H9 (cell line): Measurements from ENCODE around the gene FAM222B. TPM values are rescaled to one million over a fixed set of nuclear protein-coding genes. Genes with fewer than 3 reads are reported as not detected.

ENCODE experiments used
- DNase-seq: peaks from one replicate; pipeline ENCODE4 v3.0.0-alpha.2; 2017
- H2AFZ ChIP-seq: one replicate; pipeline ENCODE4 v1.6.1; 2013; ENCODE audit warnings: mild to moderate bottlenecking, low read length, control low read depth, moderate library complexity
- H2AK5ac ChIP-seq: 2 replicates; pipeline ENCODE4 v1.6.1; 2013; ENCODE audit warnings: low read length, control low read depth, mixed read lengths; ENCODE audit not compliant: insufficient read length
- H2BK120ac ChIP-seq: one replicate; pipeline ENCODE4 v1.6.1; 2013; ENCODE audit warnings: low read depth, mild to moderate bottlenecking, low read length, control low read depth, inconsistent platforms; ENCODE audit not compliant: poor library complexity, severe bottlenecking
- H2BK12ac ChIP-seq: 2 replicates; pipeline ENCODE4 v1.6.1; 2013; ENCODE audit warnings: low read length, control low read depth, mixed read lengths, low read depth; ENCODE audit not compliant: insufficient read length
- H2BK15ac ChIP-seq: 2 replicates; pipeline ENCODE4 v1.6.1; 2013; ENCODE audit warnings: low read depth, low read length, control low read depth
- H2BK20ac ChIP-seq: one replicate; pipeline ENCODE4 v1.6.1; 2013; ENCODE audit warnings: low read depth, mild to moderate bottlenecking, low read length, control low read depth, inconsistent platforms; ENCODE audit not compliant: poor library complexity, severe bottlenecking
- H2BK5ac ChIP-seq: 2 replicates; pipeline ENCODE4 v1.6.1; 2013; ENCODE audit warnings: low read length, control low read depth, mixed read lengths; ENCODE audit not compliant: insufficient read length
- H3K14ac ChIP-seq: 2 replicates; pipeline ENCODE4 v1.6.1; 2013; ENCODE audit warnings: low read length, control low read depth; ENCODE audit not compliant: insufficient read depth
- H3K18ac ChIP-seq: 2 replicates; pipeline ENCODE4 v1.6.1; 2013; ENCODE audit warnings: low read depth, mild to moderate bottlenecking, mixed read lengths, low read length, control low read depth; ENCODE audit not compliant: insufficient read length
- H3K23ac ChIP-seq: 2 replicates; pipeline ENCODE4 v1.6.1; 2013; ENCODE audit warnings: low read length, control low read depth, mixed read lengths, low read depth; ENCODE audit not compliant: insufficient read length
- H3K23me2 ChIP-seq: 2 replicates; pipeline ENCODE4 v1.6.1; 2013; ENCODE audit warnings: low read depth, mild to moderate bottlenecking, mixed read lengths, low read length, control low read depth; ENCODE audit not compliant: insufficient read length, poor library complexity, severe bottlenecking
- H3K27ac ChIP-seq: 2 replicates; pipeline ENCODE4 v1.5.1; 2013; ENCODE audit warnings: low read length, control low read depth, mixed read lengths, low read depth; ENCODE audit not compliant: insufficient read length
- H3K27me3 ChIP-seq: 2 replicates; pipeline ENCODE4 v1.6.1; 2013; ENCODE audit warnings: low read length, control low read depth, inconsistent platforms; ENCODE audit not compliant: insufficient read depth
- H3K4ac ChIP-seq: 2 replicates; pipeline ENCODE4 v1.6.1; 2013; ENCODE audit warnings: low read depth, mild to moderate bottlenecking, control low read depth, inconsistent platforms, low read length, moderate library complexity
- H3K4me1 ChIP-seq: 2 replicates; pipeline ENCODE4 v1.6.1; 2013; ENCODE audit warnings: low read length, control low read depth, inconsistent platforms; ENCODE audit not compliant: insufficient read depth
- H3K4me2 ChIP-seq: 2 replicates; pipeline ENCODE4 v1.6.1; 2013; ENCODE audit warnings: low read length, control low read depth, mixed read lengths; ENCODE audit not compliant: insufficient read length, insufficient read depth
- H3K56ac ChIP-seq: 2 replicates; pipeline ENCODE4 v1.6.1; 2013; ENCODE audit warnings: low read depth, mild to moderate bottlenecking, mixed read lengths, low read length, control low read depth; ENCODE audit not compliant: insufficient read length
- H3K79me1 ChIP-seq: 2 replicates; pipeline ENCODE4 v1.6.1; 2013; ENCODE audit warnings: low read depth, mild to moderate bottlenecking, moderate library complexity, low read length, control low read depth, inconsistent platforms; ENCODE audit not compliant: insufficient read depth, poor library complexity, severe bottlenecking
- H3K79me2 ChIP-seq: 2 replicates; pipeline ENCODE4 v1.6.1; 2013; ENCODE audit warnings: low read length, control low read depth, inconsistent platforms; ENCODE audit not compliant: insufficient read depth
- H3K9ac ChIP-seq: 2 replicates; pipeline ENCODE4 v1.6.1; 2013; ENCODE audit warnings: low read length, control low read depth, mixed read lengths; ENCODE audit not compliant: insufficient read length; ENCODE audit errors: extremely low read depth
- H3K9me3 ChIP-seq: one replicate; pipeline ENCODE4 v1.6.1; 2013; ENCODE audit warnings: low read depth, low read length, inconsistent platforms; ENCODE audit not compliant: control insufficient read depth
- H3T11ph ChIP-seq: one replicate; pipeline ENCODE4 v1.6.1; 2013; ENCODE audit warnings: mild to moderate bottlenecking, low read length, control low read depth, inconsistent platforms
- H4K20me1 ChIP-seq: one replicate; pipeline ENCODE4 v1.6.1; 2013; ENCODE audit not compliant: control insufficient read depth, insufficient read length, insufficient read depth
- H4K5ac ChIP-seq: 2 replicates; pipeline ENCODE4 v1.6.1; 2013; ENCODE audit warnings: low read depth, mild to moderate bottlenecking, mixed read lengths, low read length, control low read depth; ENCODE audit not compliant: insufficient read length
- H4K8ac ChIP-seq: replicated peaks from 2 replicates; pipeline ENCODE4 v1.6.1; 2013; ENCODE audit warnings: low read length, control low read depth, mixed read lengths, low read depth; ENCODE audit not compliant: insufficient read length
- H4K91ac ChIP-seq: 2 replicates; pipeline ENCODE4 v1.6.1; 2013; ENCODE audit warnings: low read depth, mild to moderate bottlenecking, moderate library complexity, mixed read lengths, low read length, control low read depth; ENCODE audit not compliant: insufficient read length
- H3K27ac Mint-ChIP-seq, 3 experiments: 2 replicates in 2 of 3; 3 replicates in 1 of 3; pipeline ENCODE4 v1.8.0; 2020 to 2021; ENCODE audit warnings: mixed read lengths in 3 of 3, mild to moderate bottlenecking in 1 of 3, moderate library complexity in 1 of 3
- H3K27me3 Mint-ChIP-seq: 2 replicates; pipeline ENCODE4 v1.8.0; 2021; ENCODE audit warnings: low read depth, mild to moderate bottlenecking, moderate library complexity, mixed read lengths
- H3K36me3 Mint-ChIP-seq, 3 experiments: 2 replicates in 2 of 3; 3 replicates in 1 of 3; pipeline ENCODE4 v1.8.0; 2020 to 2021; ENCODE audit warnings: low read depth in 3 of 3, mixed read lengths in 3 of 3; ENCODE audit not compliant: insufficient read depth in 1 of 3
- H3K4me1 Mint-ChIP-seq, 2 experiments: 2 replicates each; pipeline ENCODE4 v1.8.0; 2020; ENCODE audit warnings: mixed read lengths in 2 of 2
- H3K4me3 Mint-ChIP-seq, 2 experiments: 2 replicates in 1 of 2; 3 replicates in 1 of 2; pipeline ENCODE4 v1.8.0; 2020 to 2021; ENCODE audit warnings: mild to moderate bottlenecking in 2 of 2, mixed read lengths in 2 of 2, moderate library complexity in 1 of 2
- H3K9me3 Mint-ChIP-seq, 2 experiments: 2 replicates in 1 of 2; 3 replicates in 1 of 2; pipeline ENCODE4 v1.8.0; 2020; ENCODE audit warnings: mild to moderate bottlenecking in 2 of 2, mixed read lengths in 2 of 2, moderate library complexity in 1 of 2
- CTCF ChIP-seq: fragments of 200-600 bp; sonication (generic); conservative IDR thresholded peaks from 3 replicates; pipeline ENCODE4 v1.8.0; 2021; ENCODE audit warnings: antibody characterized with exemption, mild to moderate bottlenecking
- WGBS: extraction: QIAGEN DNeasy Blood & Tissue Kit; methylation state at CpG from one replicate; pipeline ENCODE4 v1.1.7; 2013; ENCODE audit warnings: missing lambda C conversion rate, low lambda C conversion rate, mixed read lengths; ENCODE audit not compliant: insufficient read length; ENCODE audit errors: extremely low coverage; 5-methylcytosine and 5-hydroxymethylcytosine counted together
- total RNA-seq: library from RNA; stranded (reverse); gene quantifications from 2 replicates; pipeline ENCODE4 v1.2.1, GENCODE V29; 2021

The FAM222B gene
- total RNA-seq, 1 experiment from 2014 or later, result 76.1 TPM

- Mint-ChIP-seq H3K27ac (peak overlapping the region in 2 of 3 experiments; percentile 70 to 92; a peak in 3 of 7 replicates), H3K4me1 (peaks cover 30 to 52% of the 10 kb centered on the region in 2 experiments), H3K36me3 (peaks cover 46 to 60% (median 47%) of the 10 kb centered on the region in 3 experiments), H3K4me3 (peak overlapping the region; percentile 99), H3K9me3 (no peaks in the 10 kb centered on the region; a peak in 1 of 5 replicates), H3K27me3 (no peaks in the 10 kb centered on the region)
- no peak overlapping the region for H3T11ph ChIP-seq
- H3K14ac ChIP-seq, result peak overlapping the region; percentile 4
- H3K9me3 ChIP-seq, result no peaks in the 10 kb centered on the region
- H3K23me2 ChIP-seq, result peaks cover 27% of the 10 kb centered on the region
- no peak overlapping the region for H3K23ac ChIP-seq
- H3K4ac ChIP-seq, result no peak overlapping the region
- H3K18ac ChIP-seq, result peak overlapping the region; percentile 49
- peaks cover 24% of the 10 kb centered on the region; the same call in 1 of the 2 replicates for H3K79me2 ChIP-seq
- H3K27ac ChIP-seq, result no peak overlapping the region
- H2BK20ac ChIP-seq, result no peak overlapping the region
- H2AFZ ChIP-seq, result no peak overlapping the region
- peaks cover 4% of the 10 kb centered on the region for H3K79me1 ChIP-seq
- H3K4me1 ChIP-seq, result peaks cover 8% of the 10 kb centered on the region; the same call in 1 of the 2 replicates
- H2BK120ac ChIP-seq, result no peak overlapping the region
- no peaks in the 10 kb centered on the region for H4K20me1 ChIP-seq
- no peak for TF ChIP-seq CTCF
- WGBS, result no CpG with 5 or more reads among the region's 63 CpGs
- peak; percentile 55 for DNase-seq
- H3K56ac ChIP-seq, result no peak overlapping the region
- no peak overlapping the region for H2BK15ac ChIP-seq
- H3K27me3 ChIP-seq, result no peaks in the 10 kb centered on the region
- no peak overlapping the region for H4K8ac ChIP-seq
- H3K4me2 ChIP-seq, result peak overlapping the region; percentile 67
- peak overlapping the region; percentile 59 for H3K9ac ChIP-seq
- H2BK5ac ChIP-seq, result no peak overlapping the region
- H4K91ac ChIP-seq, result no peak overlapping the region
- H2BK12ac ChIP-seq, result no peak overlapping the region
- H2AK5ac ChIP-seq, result no peak overlapping the region
- no peak overlapping the region for H4K5ac ChIP-seq
These were observed 125.6 kb downstream of the FAM222B start for GRCh38 chr17:28716740-28717577.
